ENCODE measurements around the gene NUDCD3. TPM values are rescaled to one million over a fixed set of nuclear protein-coding genes. Genes with fewer than 3 reads are reported as not detected.

Gene NUDCD3
- total and polyA plus RNA-seq, 4 donors = 24.8 to 91.0 (median 52.4) TPM

DNA sequence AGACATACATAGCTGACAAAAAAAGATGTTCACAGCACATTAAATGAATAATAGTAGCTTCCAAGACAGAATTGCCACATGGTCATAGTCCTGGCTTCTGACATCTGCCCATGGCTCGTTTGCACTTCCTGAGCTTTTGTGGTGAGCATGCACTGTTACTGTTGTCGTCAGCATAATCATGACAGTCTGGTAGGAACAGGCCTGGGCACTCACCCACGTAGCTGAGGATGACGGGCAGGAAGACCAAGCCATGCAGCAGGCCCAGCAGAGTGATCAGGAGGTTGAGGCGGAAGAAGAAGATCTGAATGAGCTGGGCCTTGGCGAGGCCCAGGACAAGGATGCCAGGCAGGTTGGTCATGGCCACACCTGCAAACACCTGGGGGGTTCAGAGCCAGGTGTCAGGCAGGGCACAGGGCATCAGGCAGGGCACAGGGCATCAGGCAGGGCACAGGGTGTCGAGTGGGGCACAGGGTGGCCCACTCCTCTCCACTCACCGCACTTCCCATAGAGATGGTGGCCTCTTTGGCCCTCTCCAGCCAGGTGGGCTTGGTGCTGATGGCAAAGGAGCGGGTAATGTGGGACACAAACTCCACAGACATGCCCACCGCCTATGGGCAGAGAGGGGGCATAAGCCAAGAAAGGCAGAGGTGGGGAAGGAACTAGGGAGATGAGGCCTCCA is 25.3 kb upstream of the NUDCD3 start:
- H3K36me3 ChIP-seq (ENCODE audit: control insufficient read depth in 4 of 4, insufficient read depth in 4 of 4, low read length in 4 of 4) = no peaks in the 10 kb centered on the region
- ATAC-seq (ENCODE audit: insufficient read depth, low FRiP score) = no peak
- WGBS, 2 donors = 81 to 84% methylated on average over 10 of the region's 10 CpGs
- H3K4me1 ChIP-seq (ENCODE audit: control insufficient read depth in 5 of 5, insufficient read depth in 5 of 5, low read length in 5 of 5) = no peaks in the 10 kb centered on the region
- H3K9ac ChIP-seq (ENCODE audit: insufficient read depth in 1 of 2, low read length in 2 of 2) = no peak overlapping the region
- TF ChIP-seq, protein P1, sequence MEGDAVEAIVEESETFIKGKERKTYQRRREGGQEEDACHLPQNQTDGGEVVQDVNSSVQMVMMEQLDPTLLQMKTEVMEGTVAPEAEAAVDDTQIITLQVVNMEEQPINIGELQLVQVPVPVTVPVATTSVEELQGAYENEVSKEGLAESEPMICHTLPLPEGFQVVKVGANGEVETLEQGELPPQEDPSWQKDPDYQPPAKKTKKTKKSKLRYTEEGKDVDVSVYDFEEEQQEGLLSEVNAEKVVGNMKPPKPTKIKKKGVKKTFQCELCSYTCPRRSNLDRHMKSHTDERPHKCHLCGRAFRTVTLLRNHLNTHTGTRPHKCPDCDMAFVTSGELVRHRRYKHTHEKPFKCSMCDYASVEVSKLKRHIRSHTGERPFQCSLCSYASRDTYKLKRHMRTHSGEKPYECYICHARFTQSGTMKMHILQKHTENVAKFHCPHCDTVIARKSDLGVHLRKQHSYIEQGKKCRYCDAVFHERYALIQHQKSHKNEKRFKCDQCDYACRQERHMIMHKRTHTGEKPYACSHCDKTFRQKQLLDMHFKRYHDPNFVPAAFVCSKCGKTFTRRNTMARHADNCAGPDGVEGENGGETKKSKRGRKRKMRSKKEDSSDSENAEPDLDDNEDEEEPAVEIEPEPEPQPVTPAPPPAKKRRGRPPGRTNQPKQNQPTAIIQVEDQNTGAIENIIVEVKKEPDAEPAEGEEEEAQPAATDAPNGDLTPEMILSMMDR (IDR thresholded peaks at IDR 0.05; ENCODE audit: control extremely low read depth, extremely low read depth) = no peak
- no peak for DNase-seq
- H3K4me3 ChIP-seq = no peak overlapping the region
- H3K27me3 ChIP-seq (ENCODE audit: control insufficient read depth in 3 of 3, insufficient read depth in 3 of 3, low read length in 2 of 3) = no peaks in the 10 kb centered on the region
- H3K27ac ChIP-seq (ENCODE audit: low read depth in 1 of 2, low read length in 1 of 2) = no peak overlapping the region
- H3K9me3 ChIP-seq (ENCODE audit: control insufficient read depth in 4 of 4, insufficient read depth in 3 of 4, low read length in 3 of 4) = no peaks in the 10 kb centered on the region

DNA sequence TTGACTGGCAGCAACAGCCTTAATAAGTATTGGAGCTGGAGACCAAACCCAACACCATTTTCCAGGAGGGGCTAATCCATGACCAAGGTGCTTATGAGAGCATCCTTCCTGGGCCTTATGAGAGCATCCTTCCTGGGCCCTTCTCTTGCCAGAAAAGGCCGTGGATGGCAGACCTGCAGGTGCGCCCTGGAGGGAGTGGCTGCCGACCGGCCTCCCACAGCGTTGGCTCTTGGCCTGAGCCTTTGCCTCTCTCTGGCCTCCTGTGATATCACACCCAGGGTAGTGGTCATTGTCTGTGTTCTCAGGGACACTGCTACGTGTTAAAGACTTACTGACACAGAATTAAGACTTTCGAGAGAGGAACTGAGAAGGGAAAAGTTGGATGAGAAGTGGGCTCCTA is 22.3 kb upstream of the NUDCD3 start:
- WGBS, 2 donors = 85 to 91% methylated on average over 7 of the region's 7 CpGs
- Histone ChIP-seq H3K27me3 (ENCODE audit: control insufficient read depth in 3 of 3, insufficient read depth in 3 of 3, low read length in 2 of 3) (no peaks in the 10 kb centered on the region), H3K9me3 (ENCODE audit: control insufficient read depth in 4 of 4, insufficient read depth in 3 of 4, low read length in 3 of 4) (no peaks in the 10 kb centered on the region), H3K4me1 (ENCODE audit: control insufficient read depth in 5 of 5, insufficient read depth in 5 of 5, low read length in 5 of 5) (no peaks in the 10 kb centered on the region), H3K4me3 (no peak overlapping the region), H3K36me3 (ENCODE audit: control insufficient read depth in 4 of 4, insufficient read depth in 4 of 4, low read length in 4 of 4) (no peaks in the 10 kb centered on the region), H3K9ac (ENCODE audit: insufficient read depth in 1 of 2, low read length in 2 of 2) (no peak overlapping the region), H3K27ac (ENCODE audit: low read depth in 1 of 2, low read length in 1 of 2) (no peak overlapping the region)
- no peak for DNase-seq
- TF ChIP-seq, protein P1 (IDR thresholded peaks at IDR 0.05; ENCODE audit: control extremely low read depth, extremely low read depth) = no peak
- no peak for ATAC-seq (ENCODE audit: insufficient read depth, low FRiP score)

DNA sequence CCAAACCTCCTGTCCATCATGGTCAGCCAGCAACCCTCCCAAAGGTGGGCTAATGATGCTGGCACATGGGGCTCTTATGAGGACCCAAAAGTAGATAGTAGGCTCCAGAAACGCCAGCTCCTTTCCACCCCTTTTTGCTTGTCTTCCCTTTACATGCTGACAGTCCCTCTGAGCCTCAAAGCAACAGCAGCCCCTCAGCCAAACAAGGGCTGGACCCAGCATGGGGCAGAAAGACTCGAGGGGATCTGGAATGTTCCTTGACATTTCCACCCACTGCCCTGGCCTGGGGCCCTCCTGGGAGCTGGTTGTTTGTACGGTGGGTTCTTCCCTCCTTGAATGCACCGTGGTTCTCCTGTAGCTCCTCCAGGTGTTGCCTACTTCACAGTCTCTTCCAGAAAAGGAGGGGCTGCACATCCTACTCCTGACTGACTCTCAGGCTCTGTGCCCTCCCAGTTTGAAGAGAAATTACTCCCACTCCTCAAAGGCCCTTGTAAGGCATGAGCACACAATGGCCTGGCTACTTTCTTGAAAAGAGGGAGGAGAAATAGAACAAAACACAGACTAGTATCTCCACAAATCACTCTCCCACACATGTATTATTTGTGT is 21.5 kb upstream of the NUDCD3 start:
- Histone ChIP-seq H3K4me3 (no peak overlapping the region), H3K27me3 (ENCODE audit: control insufficient read depth in 3 of 3, insufficient read depth in 3 of 3, low read length in 2 of 3) (no peaks in the 10 kb centered on the region), H3K4me1 (ENCODE audit: control insufficient read depth in 5 of 5, insufficient read depth in 5 of 5, low read length in 5 of 5) (no peaks in the 10 kb centered on the region), H3K9me3 (ENCODE audit: control insufficient read depth in 4 of 4, insufficient read depth in 3 of 4, low read length in 3 of 4) (no peaks in the 10 kb centered on the region), H3K9ac (ENCODE audit: insufficient read depth in 1 of 2, low read length in 2 of 2) (no peak overlapping the region), H3K27ac (ENCODE audit: low read depth in 1 of 2, low read length in 1 of 2) (no peak overlapping the region), H3K36me3 (ENCODE audit: control insufficient read depth in 4 of 4, insufficient read depth in 4 of 4, low read length in 4 of 4) (no peaks in the 10 kb centered on the region)
- DNase-seq (no peak), ATAC-seq (ENCODE audit: insufficient read depth, low FRiP score) (no peak)
- 60 to 67% methylated on average over 4 of the region's 4 CpGs for WGBS, 2 donors
- TF ChIP-seq, protein P1 (IDR thresholded peaks at IDR 0.05; ENCODE audit: control extremely low read depth, extremely low read depth) = no peak

Measured in lung (tissue), 12 donors.